HG03378 (cell line): Measurements from ENCODE around the gene CAV3.

Experiments
- ATAC-seq: cut with Tn5 transposase; IDR thresholded peaks from one replicate; pipeline ENCODE4 v1.9.1; 2021; ENCODE audit warnings: mild to moderate bottlenecking, moderate library complexity; ENCODE audit not compliant: unreplicated experiment

Gene CAV3

DNA sequence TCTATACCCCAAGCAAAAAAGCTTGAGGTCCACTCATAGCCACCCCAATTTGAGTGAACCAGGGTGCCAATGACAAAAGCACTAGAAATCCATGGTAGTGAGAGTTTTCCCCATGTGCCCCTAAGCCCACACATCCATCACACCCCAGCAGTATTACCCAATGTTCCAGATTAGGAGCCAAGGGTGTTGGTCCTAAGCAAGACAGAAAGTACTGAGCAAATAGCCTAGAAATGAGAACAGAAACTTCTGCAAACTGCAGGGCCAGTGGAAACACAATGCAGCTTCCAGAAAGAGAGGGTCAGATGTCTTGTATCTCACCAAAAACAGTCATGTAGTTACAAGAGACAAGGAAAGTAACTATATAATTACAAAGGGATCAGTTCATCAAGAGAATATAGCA, 46.7 kb downstream of the CAV3 start:
- ATAC-seq = no peak

DNA sequence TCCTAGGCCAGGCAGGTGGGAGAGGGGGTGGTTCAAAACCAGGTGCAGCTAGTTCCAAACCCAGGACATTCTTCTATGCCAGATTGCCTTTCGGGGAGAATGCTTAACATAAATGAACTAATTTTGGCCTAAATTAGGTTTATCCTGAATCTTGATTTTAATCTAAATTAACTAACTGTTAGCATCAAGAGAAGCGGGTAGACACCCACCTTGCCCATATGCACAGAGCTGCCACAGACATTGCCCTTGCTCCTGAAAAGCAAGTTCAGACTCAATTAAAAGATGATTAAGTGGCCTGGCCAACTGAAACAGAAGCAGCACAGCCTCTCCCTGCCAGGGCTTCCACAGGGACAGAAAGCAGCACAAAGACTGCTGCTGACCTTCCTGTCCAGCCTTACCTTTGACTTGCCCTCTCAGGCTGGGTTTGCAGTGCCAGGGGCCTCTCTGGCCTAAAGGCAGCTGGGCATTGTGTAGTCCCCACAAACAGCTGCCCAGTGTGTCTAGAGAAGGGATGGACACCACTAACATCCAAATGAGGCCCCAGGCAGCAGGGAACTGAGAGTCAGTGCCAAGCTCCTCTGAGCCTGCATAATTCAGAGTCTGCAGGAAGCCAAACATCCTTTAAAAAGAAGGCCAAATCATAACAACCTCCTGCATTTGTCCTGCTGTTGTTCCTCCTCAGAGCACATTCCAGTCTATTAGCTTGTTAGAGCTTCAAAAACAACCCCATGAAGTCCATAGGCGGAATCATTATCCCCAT, 51.3 kb downstream of the CAV3 start:
- ATAC-seq = no peak

DNA sequence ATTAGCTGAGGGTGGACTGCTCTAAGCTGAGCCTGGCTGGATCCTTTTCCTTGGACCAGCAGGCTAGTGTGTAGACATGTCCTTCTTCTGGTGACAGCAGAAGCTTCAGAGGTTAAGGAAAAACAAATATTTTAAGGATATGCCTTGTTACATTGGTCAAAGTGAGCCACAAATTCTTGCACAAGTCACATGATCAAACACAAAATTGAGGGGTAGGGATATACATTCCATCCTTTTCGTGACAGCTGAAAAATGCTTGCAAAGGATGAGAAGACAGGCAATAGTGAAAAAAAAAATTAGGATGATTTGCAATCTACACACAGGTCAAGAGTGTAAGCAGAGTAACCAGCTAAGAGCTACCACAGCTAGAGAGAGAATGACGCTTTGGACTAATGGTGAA, 56.9 kb downstream of the CAV3 start:
- no peak for ATAC-seq

DNA sequence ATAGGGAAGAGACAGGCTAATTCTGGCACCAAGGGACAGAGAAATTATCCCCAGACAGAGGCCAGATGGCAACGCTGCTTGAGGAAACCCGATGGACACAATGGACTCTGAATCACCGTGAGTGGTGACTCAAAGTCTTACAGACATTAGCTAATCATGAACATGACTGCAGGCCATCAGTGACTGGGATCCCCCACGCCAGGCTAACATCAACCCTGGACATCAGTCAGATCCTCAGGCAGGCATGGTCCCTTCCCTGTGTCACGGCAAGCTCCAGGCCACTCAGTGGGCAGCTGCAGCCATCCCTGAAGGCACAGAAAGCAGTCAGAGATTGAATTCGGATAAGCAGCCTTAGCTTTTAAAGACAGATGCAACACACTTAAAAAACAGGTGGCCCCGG, 59.6 kb downstream of the CAV3 start:
- no peak for ATAC-seq

DNA sequence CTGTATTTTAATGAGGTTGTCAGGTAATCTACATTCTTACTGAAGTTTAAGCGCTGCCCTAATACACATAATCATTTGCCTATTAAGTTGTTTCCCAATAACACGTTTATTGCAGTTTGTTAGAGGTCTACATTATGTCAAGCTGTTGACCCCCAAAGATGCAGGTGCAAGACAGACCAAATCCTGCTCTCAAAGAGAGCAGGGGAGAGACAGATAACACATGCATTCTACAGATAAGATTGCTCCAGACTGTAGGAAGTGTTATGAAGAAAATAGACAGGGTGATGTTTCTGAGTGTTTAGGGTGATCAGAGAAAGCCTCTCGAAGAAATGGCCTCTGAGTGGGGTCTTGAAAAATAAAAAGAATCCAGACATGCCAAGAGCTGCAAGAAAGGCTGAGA, 60.6 kb downstream of the CAV3 start:
- no peak for ATAC-seq
